Measurements from ENCODE around the gene SMIM35. TPM values are rescaled to one million over a fixed set of nuclear protein-coding genes. Genes with fewer than 3 reads are reported as not detected.

SMIM35 gene
- total RNA-seq, 1 donor = not detected

- TF ChIP-seq CTCF (IDR thresholded peaks at IDR 0.05; ENCODE audit: extremely low read depth, low read depth, low read length) = no peak
- no peaks in the 10 kb centered on the region for H3K79me2 ChIP-seq (ENCODE audit: insufficient read depth, low read length)
- no peak overlapping the region for H3K4me2 ChIP-seq (ENCODE audit: insufficient read depth, low read length)
- no peaks in the 10 kb centered on the region for H3K9me3 ChIP-seq (ENCODE audit: low read depth, low read length)
- DNase-seq (ENCODE audit: insufficient read length, low spot score, missing footprints) = no peak
- no peaks in the 10 kb centered on the region for H3K27me3 ChIP-seq (ENCODE audit: insufficient read depth, low read length)
- no peak overlapping the region for H3K27ac ChIP-seq (ENCODE audit: low read depth, low read length)
- no peaks in the 10 kb centered on the region for H3K36me3 ChIP-seq (ENCODE audit: insufficient read depth, low read length)
- no peak overlapping the region for H2AFZ ChIP-seq (ENCODE audit: low read length)
- H4K20me1 ChIP-seq (ENCODE audit: insufficient read depth, low read length) = no peaks in the 10 kb centered on the region
- H3K4me1 ChIP-seq (ENCODE audit: insufficient read depth, low read length) = no peaks in the 10 kb centered on the region
- H3K4me3 ChIP-seq (ENCODE audit: insufficient read depth, low read length) = no peak overlapping the region
Measured at GRCh38 chr11:117960406-117960805, 126.4 kb downstream of the SMIM35 start.

- Histone ChIP-seq H3K27me3 (ENCODE audit: insufficient read depth, low read length) (no peaks in the 10 kb centered on the region), H3K79me2 (ENCODE audit: insufficient read depth, low read length) (no peaks in the 10 kb centered on the region), H3K9me3 (ENCODE audit: low read depth, low read length) (no peaks in the 10 kb centered on the region), H3K4me2 (ENCODE audit: insufficient read depth, low read length) (no peak overlapping the region), H3K4me3 (ENCODE audit: insufficient read depth, low read length) (no peak overlapping the region), H2AFZ (ENCODE audit: low read length) (no peak overlapping the region), H3K27ac (ENCODE audit: low read depth, low read length) (no peak overlapping the region), H3K36me3 (ENCODE audit: insufficient read depth, low read length) (no peaks in the 10 kb centered on the region), H4K20me1 (ENCODE audit: insufficient read depth, low read length) (no peaks in the 10 kb centered on the region), H3K4me1 (ENCODE audit: insufficient read depth, low read length) (no peaks in the 10 kb centered on the region)
- DNase-seq (ENCODE audit: insufficient read length, low spot score, missing footprints) = no peak
- no peak for TF ChIP-seq CTCF (IDR thresholded peaks at IDR 0.05; ENCODE audit: extremely low read depth, low read depth, low read length)
Measured at GRCh38 chr11:117959438-117960149, 127.2 kb downstream of the SMIM35 start.

- Histone ChIP-seq H2AFZ (ENCODE audit: low read length) (no peak overlapping the region), H3K9me3 (ENCODE audit: low read depth, low read length) (no peaks in the 10 kb centered on the region), H3K4me3 (ENCODE audit: insufficient read depth, low read length) (no peak overlapping the region), H3K27me3 (ENCODE audit: insufficient read depth, low read length) (no peaks in the 10 kb centered on the region), H3K36me3 (ENCODE audit: insufficient read depth, low read length) (no peaks in the 10 kb centered on the region), H3K4me2 (ENCODE audit: insufficient read depth, low read length) (no peak overlapping the region), H3K4me1 (ENCODE audit: insufficient read depth, low read length) (no peaks in the 10 kb centered on the region), H3K79me2 (ENCODE audit: insufficient read depth, low read length) (no peaks in the 10 kb centered on the region), H4K20me1 (ENCODE audit: insufficient read depth, low read length) (no peaks in the 10 kb centered on the region), H3K27ac (ENCODE audit: low read depth, low read length) (no peak overlapping the region)
- TF ChIP-seq CTCF (IDR thresholded peaks at IDR 0.05; ENCODE audit: extremely low read depth, low read depth, low read length) = no peak
- DNase-seq (ENCODE audit: insufficient read length, low spot score, missing footprints) = no peak
Measured at GRCh38 chr11:117958949-117959348, 127.8 kb downstream of the SMIM35 start.

Other genes with a start within 250 kb of the SMIM35 start
- gene FXYD6, start 210.3 kb downstream of the SMIM35 start, total RNA-seq = not detected in 2 replicates
- not detected in 2 replicates for gene TMPRSS13, start 157.6 kb downstream of the SMIM35 start, total RNA-seq
- gene IL10RA, start 100.6 kb downstream of the SMIM35 start, total RNA-seq = 1.1 TPM in 1 of 2 replicates, not detected in the other
- gene TMPRSS4, start 9.9 kb downstream of the SMIM35 start, total RNA-seq = not detected in 2 replicates
- gene SCN4B, start 65.9 kb upstream of the SMIM35 start, total RNA-seq = under 0.01 and 0.36 TPM in 2 replicates
- gene SCN2B, start 89.7 kb upstream of the SMIM35 start, total RNA-seq = not detected in 2 replicates
- not detected in 2 replicates for gene JAML, start 138.0 kb upstream of the SMIM35 start, total RNA-seq
- gene MPZL3, start 165.4 kb upstream of the SMIM35 start, total RNA-seq = 1.5 and 1.8 TPM in 2 replicates
- gene MPZL2, start 177.3 kb upstream of the SMIM35 start, total RNA-seq = not detected in 2 replicates
- gene CD3E, start 217.8 kb upstream of the SMIM35 start, total RNA-seq = not detected in 2 replicates